Rectal smooth muscle tissue (tissue), 1 donor: ENCODE measurements around the gene GPLD1.
"Not testable (repeated sequence)": the region's sequence is repeated elsewhere in the genome, so short reads cannot be mapped to it uniquely, and the experiment has no call there.

Experiments
- H3K27ac ChIP-seq: one replicate; pipeline ENCODE4 v1.7.0; 2013; ENCODE audit warnings: low read depth, low read length, inconsistent platforms
- H3K27me3 ChIP-seq: one replicate; pipeline ENCODE4 v1.7.0; 2013; ENCODE audit warnings: low read length; ENCODE audit not compliant: control insufficient read depth, insufficient read depth
- H3K36me3 ChIP-seq: one replicate; pipeline ENCODE4 v1.7.0; 2013; ENCODE audit warnings: low read length; ENCODE audit not compliant: control insufficient read depth, insufficient read depth
- H3K4me1 ChIP-seq: one replicate; pipeline ENCODE4 v1.7.0; 2013; ENCODE audit warnings: low read length; ENCODE audit not compliant: control insufficient read depth, insufficient read depth
- H3K4me3 ChIP-seq: one replicate; pipeline ENCODE4 v1.7.0; 2013; ENCODE audit warnings: low read length
- H3K9ac ChIP-seq: one replicate; pipeline ENCODE4 v1.7.0; 2013; ENCODE audit warnings: low read length

The GPLD1 gene

GRCh38 chr6:24419526-24419925 lies 69.9 kb downstream of the GPLD1 start:
- no peak overlapping the region for H3K4me3 ChIP-seq
- H3K36me3 ChIP-seq, result peaks cover 18% of the 10 kb centered on the region
- H3K27me3 ChIP-seq, result no peaks in the 10 kb centered on the region
- H3K9ac ChIP-seq, result no peak overlapping the region
- H3K4me1 ChIP-seq, result no peaks in the 10 kb centered on the region
- H3K27ac ChIP-seq, result no peak overlapping the region

GRCh38 chr6:24415753-24416152 lies 73.6 kb downstream of the GPLD1 start:
- Histone ChIP-seq H3K4me3 (no peak overlapping the region), H3K9ac (no peak overlapping the region), H3K36me3 (peaks cover 25% of the 10 kb centered on the region), H3K27ac (no peak overlapping the region), H3K27me3 (no peaks in the 10 kb centered on the region), H3K4me1 (no peaks in the 10 kb centered on the region)

GRCh38 chr6:24414531-24414930 lies 74.8 kb downstream of the GPLD1 start:
- not testable (repeated sequence) for H3K9ac ChIP-seq, H3K4me1 ChIP-seq, H3K27me3 ChIP-seq, H3K4me3 ChIP-seq, H3K27ac ChIP-seq
- peaks cover 14% of the 10 kb centered on the region for H3K36me3 ChIP-seq

GRCh38 chr6:24412294-24412693 lies 77.1 kb downstream of the GPLD1 start:
- Histone ChIP-seq H3K9ac (no peak overlapping the region), H3K4me3 (no peak overlapping the region), H3K4me1 (no peaks in the 10 kb centered on the region), H3K36me3 (peaks cover 13% of the 10 kb centered on the region), H3K27ac (no peak overlapping the region), H3K27me3 (no peaks in the 10 kb centered on the region)

GRCh38 chr6:24410622-24411021 lies 78.8 kb downstream of the GPLD1 start:
- H3K36me3 ChIP-seq, result peaks cover 13% of the 10 kb centered on the region
- H3K4me1 ChIP-seq, result no peaks in the 10 kb centered on the region
- H3K9ac ChIP-seq, result no peak overlapping the region
- H3K27ac ChIP-seq, result no peak overlapping the region
- H3K4me3 ChIP-seq, result no peak overlapping the region
- no peaks in the 10 kb centered on the region for H3K27me3 ChIP-seq

GRCh38 chr6:24408719-24409410 lies 80.5 kb downstream of the GPLD1 start:
- H3K27ac ChIP-seq, result no peak overlapping the region
- no peak overlapping the region for H3K9ac ChIP-seq
- H3K27me3 ChIP-seq, result no peaks in the 10 kb centered on the region
- no peak overlapping the region for H3K4me3 ChIP-seq
- H3K4me1 ChIP-seq, result no peaks in the 10 kb centered on the region
- H3K36me3 ChIP-seq, result peaks cover 13% of the 10 kb centered on the region

GRCh38 chr6:24405262-24405661 lies 84.1 kb downstream of the GPLD1 start:
- Histone ChIP-seq H3K27ac (no peak overlapping the region), H3K4me3 (no peak overlapping the region), H3K36me3 (peaks cover 2% of the 10 kb centered on the region), H3K27me3 (no peaks in the 10 kb centered on the region), H3K4me1 (no peaks in the 10 kb centered on the region), H3K9ac (no peak overlapping the region)

GRCh38 chr6:24403501-24403824 lies 85.9 kb downstream of the GPLD1 start:
- Histone ChIP-seq H3K27me3 (no peaks in the 10 kb centered on the region), H3K4me3 (peak overlapping the region; percentile 92), H3K27ac (peak overlapping the region; percentile 67), H3K36me3 (peaks cover 2% of the 10 kb centered on the region), H3K9ac (peak overlapping the region; percentile 33), H3K4me1 (no peaks in the 10 kb centered on the region)

GRCh38 chr6:24402697-24403500 lies 86.5 kb downstream of the GPLD1 start, which contains the start of gene MRS2:
Gene MRS2, plus strand, starts transcription at chr6:24402936. Its CDS starts 111 bp downstream, at chr6:24403047.
- H3K27ac ChIP-seq, result peak within 1 kb of the TSS; percentile 67
- no peaks in the 10 kb centered on the region for H3K4me1 ChIP-seq
- H3K27me3 ChIP-seq, result no peaks in the 10 kb centered on the region
- H3K36me3 ChIP-seq, result peaks cover 2% of the 10 kb centered on the region
- H3K9ac ChIP-seq, result peak within 1 kb of the TSS; percentile 33
- H3K4me3 ChIP-seq, result peak within 1 kb of the TSS; percentile 92

GRCh38 chr6:24401458-24401857 lies 87.9 kb downstream of the GPLD1 start:
- H3K27ac ChIP-seq, result no peak overlapping the region
- H3K4me1 ChIP-seq, result no peaks in the 10 kb centered on the region
- H3K36me3 ChIP-seq, result no peaks in the 10 kb centered on the region
- no peaks in the 10 kb centered on the region for H3K27me3 ChIP-seq
- no peak overlapping the region for H3K9ac ChIP-seq
- H3K4me3 ChIP-seq, result no peak overlapping the region

- not testable (repeated sequence) for H3K27me3 ChIP-seq, H3K36me3 ChIP-seq, H3K27ac ChIP-seq, H3K9ac ChIP-seq, H3K4me1 ChIP-seq, H3K4me3 ChIP-seq
Observed at GRCh38 chr6:24400045-24401039, 89.0 kb downstream of the GPLD1 start.

GRCh38 chr6:24397631-24398030 lies 91.7 kb downstream of the GPLD1 start:
- no peak overlapping the region for H3K27ac ChIP-seq
- no peaks in the 10 kb centered on the region for H3K4me1 ChIP-seq
- no peak overlapping the region for H3K4me3 ChIP-seq
- H3K27me3 ChIP-seq, result no peaks in the 10 kb centered on the region
- no peaks in the 10 kb centered on the region for H3K36me3 ChIP-seq
- H3K9ac ChIP-seq, result no peak overlapping the region
